ENCODE measurements around the gene CLSTN2.

DNA sequence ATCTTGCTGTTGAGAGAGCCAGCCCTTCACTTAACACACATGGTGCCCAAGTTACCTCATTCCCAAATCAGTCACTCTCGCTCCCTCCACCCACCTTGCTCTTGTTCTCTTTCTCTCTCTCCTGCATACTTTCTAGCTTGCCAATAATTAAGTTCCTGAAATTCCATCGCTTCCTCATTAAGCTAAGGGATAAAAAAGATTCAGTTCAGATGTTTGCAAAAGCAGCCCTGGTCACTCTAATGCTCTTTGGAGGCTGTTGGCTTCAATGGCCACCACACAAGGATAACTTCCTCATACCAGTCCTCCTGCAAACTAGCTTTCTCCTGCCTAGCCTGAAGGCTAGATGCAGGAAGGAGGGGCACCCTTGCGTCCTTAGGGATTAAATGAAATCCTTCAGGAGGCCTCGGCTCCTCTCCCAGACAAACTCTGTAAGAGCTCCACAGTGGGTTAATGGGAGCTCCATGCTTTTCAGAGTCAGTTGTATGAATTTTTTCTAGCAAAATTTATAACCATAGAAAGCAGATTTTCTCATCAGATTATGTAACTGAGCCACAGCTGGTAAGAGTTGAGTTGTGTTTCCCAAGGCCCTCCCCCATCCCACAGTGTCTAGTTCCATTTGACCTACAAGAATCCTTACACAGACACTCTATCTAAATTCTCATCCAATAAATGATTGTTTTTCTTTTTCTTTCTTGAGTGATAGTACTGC is 566.2 kb downstream of the CLSTN2 start:
- TF ChIP-seq MAZ (IDR thresholded peaks at IDR 0.05; ENCODE audit: borderline replicate concordance, low read depth, low read length) (no peak), SMC3 (IDR thresholded peaks at IDR 0.05; ENCODE audit: low read depth, low read length) (no peak), FOS (IDR thresholded peaks at IDR 0.05; ENCODE audit: low read depth, low read length) (no peak), POLR2A (IDR thresholded peaks at IDR 0.05; ENCODE audit: low read depth, low read length) (no peak), MXI1 (IDR thresholded peaks at IDR 0.05; ENCODE audit: borderline replicate concordance, low read depth, low read length) (no peak), USF2 (IDR thresholded peaks at IDR 0.05; ENCODE audit: low read depth, low read length) (no peak)
- TF ChIP-seq, protein P1, sequence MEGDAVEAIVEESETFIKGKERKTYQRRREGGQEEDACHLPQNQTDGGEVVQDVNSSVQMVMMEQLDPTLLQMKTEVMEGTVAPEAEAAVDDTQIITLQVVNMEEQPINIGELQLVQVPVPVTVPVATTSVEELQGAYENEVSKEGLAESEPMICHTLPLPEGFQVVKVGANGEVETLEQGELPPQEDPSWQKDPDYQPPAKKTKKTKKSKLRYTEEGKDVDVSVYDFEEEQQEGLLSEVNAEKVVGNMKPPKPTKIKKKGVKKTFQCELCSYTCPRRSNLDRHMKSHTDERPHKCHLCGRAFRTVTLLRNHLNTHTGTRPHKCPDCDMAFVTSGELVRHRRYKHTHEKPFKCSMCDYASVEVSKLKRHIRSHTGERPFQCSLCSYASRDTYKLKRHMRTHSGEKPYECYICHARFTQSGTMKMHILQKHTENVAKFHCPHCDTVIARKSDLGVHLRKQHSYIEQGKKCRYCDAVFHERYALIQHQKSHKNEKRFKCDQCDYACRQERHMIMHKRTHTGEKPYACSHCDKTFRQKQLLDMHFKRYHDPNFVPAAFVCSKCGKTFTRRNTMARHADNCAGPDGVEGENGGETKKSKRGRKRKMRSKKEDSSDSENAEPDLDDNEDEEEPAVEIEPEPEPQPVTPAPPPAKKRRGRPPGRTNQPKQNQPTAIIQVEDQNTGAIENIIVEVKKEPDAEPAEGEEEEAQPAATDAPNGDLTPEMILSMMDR (conservative IDR thresholded peaks at IDR 0.05; ENCODE audit: low read depth, low read length): no peak

All from IMR-90 (cell line).